ENCODE data around the gene MYOT.

Gene MYOT

GRCh38 chr5:137867664-137868063 is at the start of gene MYOT:
Gene MYOT (plus strand): TSS chr5:137867860. CDS start chr5:137870652, 2,792 bp downstream.
- DNase-seq (ENCODE audit: extremely low read depth, low read depth): no peak
- H3K4me3 ChIP-seq (replicated peaks; ENCODE audit: low read depth, low read length): no peak within 1 kb of the TSS
- no peak for TF ChIP-seq CTCF (IDR thresholded peaks at IDR 0.05; ENCODE audit: low read depth, low read length, missing control alignments)

GRCh38 chr5:137819766-137820165 is 47.9 kb upstream of the MYOT start:
- no peak for DNase-seq (ENCODE audit: extremely low read depth, low read depth)

GRCh38 chr5:137822158-137822764 is 45.4 kb upstream of the MYOT start:
- TF ChIP-seq CTCF (IDR thresholded peaks at IDR 0.05; ENCODE audit: low read depth, low read length, missing control alignments): peak; percentile 57
- H3K4me3 ChIP-seq (replicated peaks; ENCODE audit: low read depth, low read length): no peak overlapping the region
- peak; percentile 4 for DNase-seq (ENCODE audit: extremely low read depth, low read depth)

More at GRCh38 chr5:137819766-137820165, 47.9 kb upstream of the MYOT start:
- TF ChIP-seq CTCF (IDR thresholded peaks at IDR 0.05; ENCODE audit: low read depth, low read length, missing control alignments): no peak
- H3K4me3 ChIP-seq (replicated peaks; ENCODE audit: low read depth, low read length): no peak overlapping the region

- TF ChIP-seq CTCF (IDR thresholded peaks at IDR 0.05; ENCODE audit: low read depth, low read length, missing control alignments): no peak
- no peak overlapping the region for H3K4me3 ChIP-seq (replicated peaks; ENCODE audit: low read depth, low read length)
- no peak for DNase-seq (ENCODE audit: extremely low read depth, low read depth)
Observed at GRCh38 chr5:137822984-137823383, 44.7 kb upstream of the MYOT start.

- no peak for TF ChIP-seq CTCF (IDR thresholded peaks at IDR 0.05; ENCODE audit: low read depth, low read length, missing control alignments)
- no peak for DNase-seq (ENCODE audit: extremely low read depth, low read depth)
- no peak overlapping the region for H3K4me3 ChIP-seq (replicated peaks; ENCODE audit: low read depth, low read length)
Observed at GRCh38 chr5:137825165-137825564, 42.5 kb upstream of the MYOT start.

- DNase-seq (ENCODE audit: extremely low read depth, low read depth): no peak
- no peak for TF ChIP-seq CTCF (IDR thresholded peaks at IDR 0.05; ENCODE audit: low read depth, low read length, missing control alignments)
- H3K4me3 ChIP-seq (replicated peaks; ENCODE audit: low read depth, low read length): no peak overlapping the region
Observed at GRCh38 chr5:137826067-137826466, 41.6 kb upstream of the MYOT start.

- no peak for DNase-seq (ENCODE audit: extremely low read depth, low read depth)
- no peak overlapping the region for H3K4me3 ChIP-seq (replicated peaks; ENCODE audit: low read depth, low read length)
- TF ChIP-seq CTCF (IDR thresholded peaks at IDR 0.05; ENCODE audit: low read depth, low read length, missing control alignments): no peak
Observed at GRCh38 chr5:137828180-137828579, 39.5 kb upstream of the MYOT start.

All from HFF-Myc (cell line).